Kidney capillary endothelial cell (primary cell): ENCODE data around the gene TMEM205.
"Not testable (repeated sequence)": the region's sequence is repeated elsewhere in the genome, so short reads cannot be mapped to it uniquely, and the experiment has no call there.

Experiments
- DNase-seq: peaks from one replicate; pipeline ENCODE4 v3.0.0-alpha.2; 2018; ENCODE audit warnings: low spot score

Gene TMEM205

DNA sequence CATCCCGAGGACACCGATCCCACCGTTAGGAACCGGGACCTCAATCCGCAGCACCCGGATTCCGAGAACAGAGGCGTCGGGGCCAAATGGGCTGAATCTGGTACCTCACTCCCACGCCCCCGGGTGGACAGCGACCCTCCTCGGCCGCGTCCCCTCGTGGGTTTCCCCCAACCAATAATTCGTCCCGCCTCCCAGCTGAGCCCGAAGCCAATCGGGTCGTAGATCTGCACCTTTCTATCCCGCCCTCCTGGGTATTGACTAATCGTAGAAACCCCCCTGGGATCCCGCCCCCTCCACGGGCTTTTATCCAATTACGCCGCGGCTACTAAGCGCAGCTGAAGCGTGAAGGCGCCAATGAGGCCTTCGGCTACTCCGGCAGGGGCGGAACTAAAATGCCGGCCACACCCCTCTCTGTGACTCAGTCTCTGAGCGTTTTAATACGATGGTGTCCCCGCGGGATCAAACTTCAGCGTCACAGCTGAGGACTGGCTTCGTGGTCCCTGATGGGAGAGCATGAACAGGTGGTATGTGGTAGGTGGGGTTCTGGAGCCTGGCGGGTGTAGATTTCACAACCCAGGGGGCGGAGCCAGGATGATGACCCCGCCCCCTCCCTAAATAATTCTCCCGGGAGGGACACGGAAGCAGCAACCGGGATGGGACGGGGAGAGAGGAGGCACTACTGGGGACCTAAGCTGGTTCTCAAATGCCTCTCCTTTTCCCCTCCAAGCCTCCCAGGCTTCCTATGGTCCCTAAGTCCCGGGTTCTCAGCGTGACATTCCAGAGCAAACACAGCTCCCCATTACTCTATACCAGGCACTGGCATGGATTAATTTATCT, at the start of gene TMEM205, which contains the start of gene CCDC159:
Gene TMEM205, minus strand, starts transcription at position 165 of the 837 bp plus-strand sequence. CDS start 649 bp downstream, outside the sequence.
Gene CCDC159, plus strand, starts transcription at position 416 of the 837 bp plus-strand sequence. Its CDS starts 88 bp downstream, at position 504.
- peak; percentile 99 for DNase-seq

- DNase-seq, result no peak
These were observed 45.0 kb upstream of the TMEM205 start for GRCh38 chr19:11390933-11391680.

DNA sequence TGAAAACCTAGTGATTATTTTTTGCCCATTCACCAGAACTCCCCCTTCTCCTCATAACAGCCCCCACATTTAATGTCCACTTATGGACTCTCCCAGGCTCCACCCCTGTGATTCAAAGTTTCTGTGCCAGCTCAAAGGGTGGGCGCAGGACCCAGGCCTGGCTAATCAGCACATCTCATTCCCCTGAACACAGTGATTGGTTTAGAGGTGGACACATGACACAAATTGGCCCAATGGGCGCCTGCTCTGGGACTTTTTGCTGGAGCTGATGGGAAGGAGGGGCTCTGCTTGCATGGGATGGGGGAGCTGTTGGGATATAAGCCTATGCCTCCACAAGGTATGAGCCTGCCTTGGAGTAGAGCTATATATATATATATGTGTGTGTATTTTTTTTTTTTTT, 44.3 kb upstream of the TMEM205 start:
- DNase-seq, result no peak

- no peak for DNase-seq
These were observed 41.3 kb upstream of the TMEM205 start for GRCh38 chr19:11387162-11388034.

GRCh38 chr19:11384778-11385129, 38.7 kb upstream of the TMEM205 start:
- DNase-seq, result no peak

DNA sequence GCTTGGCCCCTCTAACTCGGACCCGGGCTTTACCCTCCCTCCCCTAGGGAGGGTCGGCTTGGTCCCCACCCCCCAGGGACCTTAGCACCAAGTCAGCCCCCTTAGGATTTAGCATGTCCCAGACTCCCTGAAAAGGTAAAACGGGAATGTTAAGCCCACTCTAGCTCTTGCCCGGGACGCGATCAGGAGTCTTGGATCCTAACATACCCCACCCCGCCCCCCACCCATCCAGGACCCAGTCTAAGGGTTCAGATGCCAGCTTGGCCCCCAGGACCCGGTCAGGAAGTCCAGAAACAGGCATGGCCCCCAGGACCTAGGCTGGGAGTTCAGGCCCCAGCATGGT, 37.6 kb upstream of the TMEM205 start:
- no peak for DNase-seq

DNA sequence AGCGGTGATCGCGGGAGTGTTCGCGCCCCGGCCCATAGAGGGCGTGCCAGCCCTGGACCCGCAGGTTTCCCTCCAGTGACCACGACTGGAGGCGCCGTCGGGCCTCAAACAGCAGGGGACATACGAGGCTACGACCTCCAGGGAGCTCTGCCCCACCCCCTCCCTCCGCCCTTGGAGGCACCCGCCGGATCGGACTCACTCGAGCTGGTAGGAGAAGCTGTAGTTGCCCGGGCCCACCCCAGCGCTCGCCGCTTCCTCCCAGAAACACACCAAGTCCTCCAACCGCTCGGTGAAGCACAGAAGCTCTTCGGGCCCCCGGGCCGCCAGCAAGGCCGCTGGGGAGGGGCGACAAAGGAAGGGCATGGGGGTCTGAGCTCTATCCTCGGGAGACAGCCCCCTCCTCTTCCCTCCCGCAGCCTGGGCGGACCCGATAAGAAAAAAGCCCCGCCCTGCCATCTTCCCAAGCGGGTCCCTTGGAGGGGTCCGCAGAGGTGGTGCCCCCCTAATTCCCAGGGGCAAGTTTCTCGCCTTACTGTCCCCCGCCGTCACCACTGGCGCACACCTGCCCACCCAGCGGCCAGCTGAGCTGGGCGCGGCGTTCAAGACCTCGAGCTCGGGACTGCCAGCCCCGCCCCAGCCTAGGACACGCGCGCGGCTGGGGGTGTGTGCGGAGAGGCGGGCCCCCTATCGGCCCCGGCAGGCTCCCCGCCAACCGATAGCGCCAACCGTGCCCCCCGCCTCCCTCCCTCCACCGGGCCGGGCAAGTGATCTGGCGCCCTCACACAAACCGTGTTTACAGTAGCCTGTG, 37.0 kb upstream of the TMEM205 start:
- peak; percentile 36 for DNase-seq

DNA sequence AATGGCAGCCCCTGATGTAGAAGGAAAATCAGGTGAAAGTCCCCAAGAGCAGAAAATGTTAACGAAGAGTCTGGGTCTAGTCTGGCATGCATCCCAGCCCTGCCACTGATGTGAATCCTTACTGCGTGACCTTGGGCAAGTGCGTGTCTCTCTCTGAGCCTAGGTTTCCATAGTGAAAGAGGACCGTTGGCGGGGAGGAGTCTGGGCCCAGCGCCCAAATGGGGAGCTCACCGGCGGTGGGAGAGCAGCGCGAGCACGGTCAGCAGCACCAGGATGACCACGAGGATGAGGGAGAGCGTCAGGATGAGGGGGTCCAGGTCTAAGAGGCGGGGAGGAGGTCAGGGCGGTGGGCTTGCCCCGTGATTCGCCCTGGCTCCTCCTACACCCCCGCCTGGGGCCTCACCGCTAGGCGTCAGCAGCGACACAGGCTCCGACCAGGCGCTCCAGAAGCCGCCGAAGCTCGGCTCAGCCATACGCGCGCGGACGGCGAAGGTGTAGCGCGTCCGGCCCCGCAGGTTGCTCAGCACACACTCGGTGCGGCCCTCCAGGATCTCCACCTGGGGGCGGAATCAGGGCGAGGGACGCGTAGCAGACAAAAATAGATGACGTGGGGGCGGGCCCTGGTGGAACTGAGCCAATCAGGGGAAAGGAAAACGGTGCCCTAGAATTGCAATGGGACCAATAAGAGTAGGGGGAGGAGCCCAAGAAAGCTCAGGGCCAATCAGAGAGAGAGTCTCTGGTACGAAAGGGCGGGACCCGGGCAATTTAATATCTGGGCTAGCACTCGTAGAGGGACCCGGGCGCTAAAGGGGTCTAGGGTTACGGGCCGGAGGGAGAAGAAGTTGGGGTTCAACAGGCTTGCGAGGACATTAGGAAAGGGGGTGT, 34.8 kb upstream of the TMEM205 start:
- DNase-seq, result peak; percentile 98

DNA sequence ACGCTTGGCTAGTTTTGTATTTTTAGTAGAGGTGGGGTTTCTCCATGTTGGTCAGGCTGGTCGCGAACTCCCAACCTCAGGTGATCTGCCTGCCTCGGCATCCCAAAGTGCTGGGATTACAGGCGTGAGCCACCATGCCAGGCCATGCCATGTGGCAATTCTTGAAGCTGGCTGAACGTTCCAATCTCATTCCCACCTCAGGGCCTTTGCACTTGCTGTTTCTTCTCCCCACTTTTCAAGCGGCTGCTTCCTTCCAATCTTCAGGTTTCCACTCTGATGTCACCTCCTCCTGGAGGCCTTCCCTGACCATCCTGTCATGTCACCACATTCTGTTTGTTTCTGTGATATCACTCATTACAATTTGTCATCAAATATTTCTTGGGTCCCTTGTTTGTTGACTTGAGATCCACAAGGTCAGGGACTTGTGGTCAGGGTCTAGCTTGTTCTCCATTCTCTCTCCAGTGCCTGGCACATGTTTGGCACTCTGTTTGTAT, 33.8 kb upstream of the TMEM205 start:
- no peak for DNase-seq

DNA sequence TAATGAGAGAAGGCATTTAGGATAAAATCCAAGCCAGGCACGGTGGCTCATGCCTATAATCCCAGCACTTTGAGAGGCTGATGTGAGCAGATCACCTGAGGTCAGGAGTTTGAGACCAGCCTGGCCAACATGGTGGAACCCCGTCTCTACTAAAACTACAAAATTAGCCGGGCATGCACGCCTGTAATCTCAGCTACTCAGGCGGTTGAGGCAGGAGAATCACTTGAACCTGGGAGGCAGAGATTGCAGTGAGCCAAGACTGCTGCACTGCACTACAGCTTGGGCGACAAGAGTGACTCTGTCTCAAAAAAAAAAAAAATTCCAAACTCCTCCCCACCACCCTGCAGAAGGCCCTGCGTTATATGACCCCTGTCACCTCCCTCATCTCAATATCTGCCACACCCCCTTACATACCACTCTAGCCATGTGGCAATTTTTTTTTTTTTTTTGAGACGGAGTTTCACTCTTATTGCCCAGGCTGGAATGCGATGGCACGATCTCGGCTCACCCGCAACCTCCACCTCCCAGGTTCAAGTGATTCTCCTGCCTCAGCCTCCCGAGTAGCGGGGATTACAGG, 33.3 kb upstream of the TMEM205 start:
- not testable (repeated sequence) for DNase-seq

- DNase-seq, result peak; percentile 66
These were observed 32.5 kb upstream of the TMEM205 start for GRCh38 chr19:11378319-11379189.

DNA sequence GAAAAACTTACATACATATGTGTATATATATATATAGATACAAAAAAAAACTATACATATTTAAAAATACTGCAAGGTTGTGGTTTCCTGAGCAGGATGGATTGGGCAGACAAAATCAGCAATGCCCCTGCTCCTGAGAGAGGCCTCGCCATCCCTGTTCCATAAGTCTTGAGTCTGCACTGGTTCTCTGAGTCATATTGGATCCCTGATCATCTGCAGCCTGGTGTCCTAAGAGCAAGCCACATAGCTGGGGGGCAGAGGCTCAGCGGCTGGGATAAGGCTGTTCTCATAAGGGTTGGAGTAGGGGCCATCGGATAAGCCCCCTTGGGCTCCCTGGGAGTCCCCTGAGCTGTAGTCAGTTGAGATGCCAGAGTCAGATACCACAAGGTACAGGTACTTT, 31.7 kb upstream of the TMEM205 start:
- DNase-seq, result no peak

GRCh38 chr19:11377237-11377636, 31.2 kb upstream of the TMEM205 start:
- peak; percentile 35 for DNase-seq

- DNase-seq, result no peak
These were observed 29.3 kb upstream of the TMEM205 start for GRCh38 chr19:11375143-11375948.

DNA sequence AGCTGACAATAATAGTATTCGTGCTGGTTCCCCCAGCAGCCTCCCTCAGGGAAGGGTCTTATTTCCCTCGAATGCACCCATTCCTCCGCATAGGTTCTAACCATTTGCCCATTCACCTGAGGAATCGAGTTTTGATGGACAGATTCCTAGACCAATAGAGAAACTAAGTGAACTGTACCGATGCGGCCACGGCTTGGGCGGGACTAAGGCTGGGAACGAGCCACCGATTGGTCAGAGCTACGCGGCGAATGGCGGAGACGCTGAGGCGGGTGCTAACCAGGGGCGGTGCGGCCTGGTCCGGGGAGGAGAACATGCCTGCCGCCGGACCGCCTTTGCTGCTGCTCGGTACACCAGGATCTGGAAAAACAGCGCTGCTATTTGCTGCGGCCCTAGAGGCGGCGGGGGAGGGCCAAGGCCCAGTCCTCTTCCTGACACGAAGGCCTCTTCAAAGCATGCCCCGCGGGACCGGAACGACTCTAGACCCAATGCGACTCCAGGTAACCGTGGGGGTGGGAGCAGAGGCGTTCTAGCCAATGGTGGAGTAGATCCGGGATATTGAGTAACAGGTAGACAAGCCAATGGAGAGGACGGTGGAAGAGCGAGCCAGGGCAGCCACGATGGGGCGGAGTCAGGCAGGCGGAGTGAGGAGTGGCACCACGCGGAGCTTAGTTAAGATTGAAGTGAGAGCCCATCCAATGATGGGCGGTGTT, 28.5 kb upstream of the TMEM205 start, which contains the start of gene SWSAP1:
Gene SWSAP1, plus strand, starts transcription at position 234 of the 710 bp plus-strand sequence. Its CDS starts 15 bp downstream, at position 249.
- peak; percentile 99 for DNase-seq

- no peak for DNase-seq
These were observed 27.9 kb upstream of the TMEM205 start for GRCh38 chr19:11373885-11374432.
